OCI-LY1 (cell line): Measurements from ENCODE around the gene CDK5R1.

Source experiments
- EZH2 ChIP-seq: fragments of 200-600 bp; sonication (generic), shearing (Covaris generic); IDR thresholded peaks from 2 replicates; pipeline ENCODE4 v1.8.0; 2017; ENCODE audit warnings: borderline replicate concordance, mixed run types, mild to moderate bottlenecking, antibody characterized with exemption, low read length, moderate library complexity, mixed read lengths
- TF ChIP-seq, protein P1 (sequence below): fragments of 200-600 bp; sonication (generic), shearing (Covaris generic); IDR thresholded peaks from 2 replicates; pipeline ENCODE4 v1.5.1; 2017; ENCODE audit warnings: mild to moderate bottlenecking, antibody characterized with exemption, low read length, moderate library complexity, mixed read lengths

- TF ChIP-seq, protein P1, sequence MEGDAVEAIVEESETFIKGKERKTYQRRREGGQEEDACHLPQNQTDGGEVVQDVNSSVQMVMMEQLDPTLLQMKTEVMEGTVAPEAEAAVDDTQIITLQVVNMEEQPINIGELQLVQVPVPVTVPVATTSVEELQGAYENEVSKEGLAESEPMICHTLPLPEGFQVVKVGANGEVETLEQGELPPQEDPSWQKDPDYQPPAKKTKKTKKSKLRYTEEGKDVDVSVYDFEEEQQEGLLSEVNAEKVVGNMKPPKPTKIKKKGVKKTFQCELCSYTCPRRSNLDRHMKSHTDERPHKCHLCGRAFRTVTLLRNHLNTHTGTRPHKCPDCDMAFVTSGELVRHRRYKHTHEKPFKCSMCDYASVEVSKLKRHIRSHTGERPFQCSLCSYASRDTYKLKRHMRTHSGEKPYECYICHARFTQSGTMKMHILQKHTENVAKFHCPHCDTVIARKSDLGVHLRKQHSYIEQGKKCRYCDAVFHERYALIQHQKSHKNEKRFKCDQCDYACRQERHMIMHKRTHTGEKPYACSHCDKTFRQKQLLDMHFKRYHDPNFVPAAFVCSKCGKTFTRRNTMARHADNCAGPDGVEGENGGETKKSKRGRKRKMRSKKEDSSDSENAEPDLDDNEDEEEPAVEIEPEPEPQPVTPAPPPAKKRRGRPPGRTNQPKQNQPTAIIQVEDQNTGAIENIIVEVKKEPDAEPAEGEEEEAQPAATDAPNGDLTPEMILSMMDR, result no peak
- no peak for TF ChIP-seq EZH2
Measured at GRCh38 chr17:32504166-32504990, 17.6 kb downstream of the CDK5R1 start.
